ENCODE data around the gene CD1B.

CD1B gene

GRCh38 chr1:158362941-158363340, 31.6 kb upstream of the CD1B start:
- TF ChIP-seq TAF1 (IDR thresholded peaks at IDR 0.05; ENCODE audit: borderline replicate concordance, insufficient read depth, low read length) (no peak), SIN3A (IDR thresholded peaks at IDR 0.05; ENCODE audit: borderline replicate concordance, insufficient read depth, low read length) (no peak), POLR2AphosphoS5 (IDR thresholded peaks at IDR 0.05; ENCODE audit: low read depth, low read length) (no peak), REST (IDR thresholded peaks at IDR 0.05; ENCODE audit: insufficient read depth in 1 of 2, low read depth in 2 of 2, low read length in 2 of 2) (no peak), FOXP2 (optimal IDR thresholded peaks at IDR 0.05; ENCODE audit: borderline replicate concordance, extremely low read depth, extremely low read length, insufficient read depth) (no peak)

- TF ChIP-seq REST (IDR thresholded peaks at IDR 0.05; ENCODE audit: insufficient read depth in 1 of 2, low read depth in 2 of 2, low read length in 2 of 2) (no peak), TAF1 (IDR thresholded peaks at IDR 0.05; ENCODE audit: borderline replicate concordance, insufficient read depth, low read length) (no peak), SIN3A (IDR thresholded peaks at IDR 0.05; ENCODE audit: borderline replicate concordance, insufficient read depth, low read length) (no peak), FOXP2 (optimal IDR thresholded peaks at IDR 0.05; ENCODE audit: borderline replicate concordance, extremely low read depth, extremely low read length, insufficient read depth) (no peak), POLR2AphosphoS5 (IDR thresholded peaks at IDR 0.05; ENCODE audit: low read depth, low read length) (no peak)
Measured at GRCh38 chr1:158362482-158362881, 31.2 kb upstream of the CD1B start.

GRCh38 chr1:158357441-158357840, 26.1 kb upstream of the CD1B start:
- TF ChIP-seq TAF1 (IDR thresholded peaks at IDR 0.05; ENCODE audit: borderline replicate concordance, insufficient read depth, low read length) = no peak
- TF ChIP-seq SIN3A (IDR thresholded peaks at IDR 0.05; ENCODE audit: borderline replicate concordance, insufficient read depth, low read length) = no peak
- no peak for TF ChIP-seq REST (IDR thresholded peaks at IDR 0.05; ENCODE audit: insufficient read depth in 1 of 2, low read depth in 2 of 2, low read length in 2 of 2)
- no peak for TF ChIP-seq POLR2AphosphoS5 (IDR thresholded peaks at IDR 0.05; ENCODE audit: low read depth, low read length)
- no peak for TF ChIP-seq FOXP2 (optimal IDR thresholded peaks at IDR 0.05; ENCODE audit: borderline replicate concordance, extremely low read depth, extremely low read length, insufficient read depth)

- TF ChIP-seq FOXP2 (optimal IDR thresholded peaks at IDR 0.05; ENCODE audit: borderline replicate concordance, extremely low read depth, extremely low read length, insufficient read depth) (no peak), SIN3A (IDR thresholded peaks at IDR 0.05; ENCODE audit: borderline replicate concordance, insufficient read depth, low read length) (no peak), REST (IDR thresholded peaks at IDR 0.05; ENCODE audit: insufficient read depth in 1 of 2, low read depth in 2 of 2, low read length in 2 of 2) (no peak), TAF1 (IDR thresholded peaks at IDR 0.05; ENCODE audit: borderline replicate concordance, insufficient read depth, low read length) (no peak), POLR2AphosphoS5 (IDR thresholded peaks at IDR 0.05; ENCODE audit: low read depth, low read length) (no peak)
Measured at GRCh38 chr1:158356616-158357015, 25.3 kb upstream of the CD1B start.

GRCh38 chr1:158355773-158356285, 24.5 kb upstream of the CD1B start:
- TF ChIP-seq POLR2AphosphoS5 (IDR thresholded peaks at IDR 0.05; ENCODE audit: low read depth, low read length) (no peak), SIN3A (IDR thresholded peaks at IDR 0.05; ENCODE audit: borderline replicate concordance, insufficient read depth, low read length) (no peak), REST (IDR thresholded peaks at IDR 0.05; ENCODE audit: insufficient read depth in 1 of 2, low read depth in 2 of 2, low read length in 2 of 2) (no peak), FOXP2 (optimal IDR thresholded peaks at IDR 0.05; ENCODE audit: borderline replicate concordance, extremely low read depth, extremely low read length, insufficient read depth) (no peak), TAF1 (IDR thresholded peaks at IDR 0.05; ENCODE audit: borderline replicate concordance, insufficient read depth, low read length) (no peak)

All from PFSK-1 (cell line).